Thoracic aorta (tissue), 2 donors: ENCODE results near the gene PHF8. TPM values are rescaled to one million over a fixed set of nuclear protein-coding genes. Genes with fewer than 3 reads are reported as not detected.

Experiments
- ATAC-seq: fragments of 150-250 bp; one replicate; pipeline ENCODE4 v1.8.0; 2017; ENCODE audit warnings: low read depth; ENCODE audit not compliant: insufficient number of reproducible peaks, low FRiP score
- DNase-seq: peaks from one replicate; pipeline ENCODE4 v3.0.0-alpha.2; 2020; ENCODE audit warnings: low spot score
- H3K27ac ChIP-seq, 2 donors: fragments of 200-600 bp; sonication (generic); 1 replicate in 1 of 2; 2 replicates in 1 of 2; pipeline ENCODE4 v1.5.1; 2016; ENCODE audit warnings: mild to moderate bottlenecking in 2 of 2, moderate library complexity in 2 of 2
- H3K27me3 ChIP-seq: fragments of 200-600 bp; sonication (generic); replicated peaks from 2 replicates; pipeline ENCODE4 v1.6.0; 2016; ENCODE audit warnings: mild to moderate bottlenecking; ENCODE audit not compliant: insufficient read depth
- H3K36me3 ChIP-seq: fragments of 200-600 bp; sonication (generic); one replicate; pipeline ENCODE4 v1.5.1; 2016
- H3K4me1 ChIP-seq, 2 donors: fragments of 200-600 bp; sonication (generic); 1 replicate in 1 of 2; 2 replicates in 1 of 2; pipeline versions ENCODE4 v1.5.1 to v1.6.0; 2016; ENCODE audit warnings: low read depth in 2 of 2, mild to moderate bottlenecking in 1 of 2; ENCODE audit not compliant: control insufficient read depth in 1 of 2
- H3K4me3 ChIP-seq: fragments of 200-600 bp; sonication (generic); 2 replicates; pipeline ENCODE4 v1.5.1; 2016; ENCODE audit warnings: mild to moderate bottlenecking
- H3K9me3 ChIP-seq: fragments of 200-600 bp; sonication (generic); 2 replicates; pipeline ENCODE4 v1.5.1; 2016
- total RNA-seq, 2 donors: library from RNA; depleted of rRNA; stranded (reverse); fragments of >200 nt; gene quantifications; one replicate each; pipeline versions ENCODE4 v1.1.0 to v1.2.3, GENCODE V29; 2016
- TF ChIP-seq, protein P1 (sequence below): fragments of 200-600 bp; sonication (generic); IDR thresholded peaks from one replicate; pipeline ENCODE4 v1.5.1; 2019; ENCODE audit warnings: antibody characterized with exemption

Gene PHF8
- total RNA-seq, 2 donors from 2014 or later, result 32.9 to 55.4 TPM

DNA sequence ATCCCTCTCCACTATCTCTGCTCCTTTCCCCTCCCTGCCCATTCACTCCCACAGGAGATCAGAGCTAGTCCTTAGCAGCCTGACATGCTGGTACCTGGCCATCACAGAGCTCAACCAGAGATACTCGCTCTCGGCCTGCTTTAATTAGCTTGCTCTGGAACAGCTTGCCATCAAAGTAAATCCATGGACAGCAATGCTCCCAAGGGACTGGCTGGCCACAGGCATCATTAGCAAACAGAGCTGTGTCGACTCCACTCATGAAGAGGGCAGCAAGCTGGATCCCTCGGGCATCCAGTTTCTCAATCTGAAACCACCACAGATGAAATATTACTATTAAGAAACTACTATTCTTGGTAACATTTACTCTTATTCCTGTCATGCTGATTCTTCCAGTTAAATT, 43.4 kb upstream of the PHF8 start:
- H3K4me1 ChIP-seq, result peaks cover 0 to 8% of the 10 kb centered on the region in 2 donors
- H3K4me3 ChIP-seq, result no peak overlapping the region
- H3K36me3 ChIP-seq, result peaks cover 11% of the 10 kb centered on the region
- H3K9me3 ChIP-seq, result no peaks in the 10 kb centered on the region
- H3K27ac ChIP-seq, result no peak overlapping the region
- DNase-seq (no peak), ATAC-seq (no peak)
- TF ChIP-seq, protein P1, sequence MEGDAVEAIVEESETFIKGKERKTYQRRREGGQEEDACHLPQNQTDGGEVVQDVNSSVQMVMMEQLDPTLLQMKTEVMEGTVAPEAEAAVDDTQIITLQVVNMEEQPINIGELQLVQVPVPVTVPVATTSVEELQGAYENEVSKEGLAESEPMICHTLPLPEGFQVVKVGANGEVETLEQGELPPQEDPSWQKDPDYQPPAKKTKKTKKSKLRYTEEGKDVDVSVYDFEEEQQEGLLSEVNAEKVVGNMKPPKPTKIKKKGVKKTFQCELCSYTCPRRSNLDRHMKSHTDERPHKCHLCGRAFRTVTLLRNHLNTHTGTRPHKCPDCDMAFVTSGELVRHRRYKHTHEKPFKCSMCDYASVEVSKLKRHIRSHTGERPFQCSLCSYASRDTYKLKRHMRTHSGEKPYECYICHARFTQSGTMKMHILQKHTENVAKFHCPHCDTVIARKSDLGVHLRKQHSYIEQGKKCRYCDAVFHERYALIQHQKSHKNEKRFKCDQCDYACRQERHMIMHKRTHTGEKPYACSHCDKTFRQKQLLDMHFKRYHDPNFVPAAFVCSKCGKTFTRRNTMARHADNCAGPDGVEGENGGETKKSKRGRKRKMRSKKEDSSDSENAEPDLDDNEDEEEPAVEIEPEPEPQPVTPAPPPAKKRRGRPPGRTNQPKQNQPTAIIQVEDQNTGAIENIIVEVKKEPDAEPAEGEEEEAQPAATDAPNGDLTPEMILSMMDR, result no peak
- no peaks in the 10 kb centered on the region for H3K27me3 ChIP-seq

DNA sequence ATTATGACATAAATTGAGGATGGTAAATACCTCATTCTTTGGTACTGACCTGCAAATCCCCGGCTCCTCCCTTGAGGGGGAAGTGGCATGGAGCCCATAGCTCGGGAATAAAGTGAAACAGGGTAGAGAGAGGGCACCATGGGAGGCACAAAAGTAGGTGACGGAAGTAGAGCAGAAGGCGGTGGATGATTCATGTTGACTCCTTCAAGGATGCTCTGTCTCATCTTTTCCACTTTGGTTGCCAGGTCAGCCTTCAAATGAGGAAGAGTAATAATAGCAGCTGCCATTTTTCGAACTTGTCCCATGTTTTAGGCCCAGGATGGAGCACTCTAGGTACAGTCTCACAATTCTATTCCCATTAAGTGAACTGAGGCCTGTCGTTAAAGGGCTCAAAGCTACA, 41.4 kb upstream of the PHF8 start:
- no peak for DNase-seq
- no peaks in the 10 kb centered on the region for H3K4me1 ChIP-seq
- no peak overlapping the region for H3K27ac ChIP-seq
- H3K4me3 ChIP-seq, result no peak overlapping the region
- TF ChIP-seq, protein P1, result no peak
- H3K36me3 ChIP-seq, result peaks cover 11% of the 10 kb centered on the region
- no peaks in the 10 kb centered on the region for H3K27me3 ChIP-seq
- no peaks in the 10 kb centered on the region for H3K9me3 ChIP-seq
- no peak for ATAC-seq

DNA sequence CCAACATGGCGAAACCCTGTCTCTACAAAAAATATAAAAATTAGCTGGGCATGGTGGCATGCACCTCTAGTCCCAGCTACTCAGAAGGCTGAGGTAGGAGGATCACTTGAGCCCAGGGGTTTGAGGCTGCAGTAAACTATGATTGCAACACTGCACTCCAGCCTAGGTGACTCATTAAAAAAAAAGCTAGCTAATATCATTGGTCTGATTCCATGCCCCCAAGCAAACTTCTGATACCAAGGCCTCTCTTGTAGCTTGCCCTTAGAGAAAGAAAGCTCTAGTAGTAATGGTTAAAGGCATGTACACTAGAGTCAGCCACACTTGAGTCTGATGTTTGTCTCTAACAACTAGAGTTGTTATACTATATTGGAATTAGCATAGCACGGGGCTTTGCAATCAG, 32.6 kb upstream of the PHF8 start:
- H3K27me3 ChIP-seq, result no peaks in the 10 kb centered on the region
- ATAC-seq (no peak), DNase-seq (no peak)
- no peak overlapping the region for H3K4me3 ChIP-seq
- TF ChIP-seq, protein P1, result no peak
- H3K27ac ChIP-seq, result no peak overlapping the region
- no peaks in the 10 kb centered on the region for H3K9me3 ChIP-seq
- H3K4me1 ChIP-seq, result no peaks in the 10 kb centered on the region
- H3K36me3 ChIP-seq, result peaks cover 4% of the 10 kb centered on the region

DNA sequence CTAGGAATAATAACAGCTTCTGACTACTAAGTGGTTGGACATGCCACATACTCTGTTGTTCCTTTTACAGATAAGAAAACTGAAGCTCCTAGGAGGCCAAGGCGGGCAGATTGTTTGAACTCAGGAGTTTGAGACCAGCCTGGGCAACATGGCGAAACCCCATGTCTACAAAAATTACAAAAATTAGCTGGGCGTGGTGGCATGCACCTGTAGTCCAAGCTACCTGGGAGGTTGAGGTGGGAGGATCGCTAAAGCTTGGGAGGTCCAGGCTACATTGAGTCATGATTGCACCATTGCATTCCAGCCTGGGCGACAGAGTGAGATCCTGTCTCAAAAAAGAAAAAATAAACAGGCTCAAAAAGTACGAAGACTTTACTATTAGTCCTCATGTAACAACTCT, 30.6 kb upstream of the PHF8 start:
- TF ChIP-seq, protein P1, result no peak
- no peaks in the 10 kb centered on the region for H3K36me3 ChIP-seq
- no peaks in the 10 kb centered on the region for H3K9me3 ChIP-seq
- no peaks in the 10 kb centered on the region for H3K4me1 ChIP-seq
- no peak for DNase-seq
- no peak overlapping the region for H3K27ac ChIP-seq
- ATAC-seq, result no peak
- no peaks in the 10 kb centered on the region for H3K27me3 ChIP-seq
- no peak overlapping the region for H3K4me3 ChIP-seq

DNA sequence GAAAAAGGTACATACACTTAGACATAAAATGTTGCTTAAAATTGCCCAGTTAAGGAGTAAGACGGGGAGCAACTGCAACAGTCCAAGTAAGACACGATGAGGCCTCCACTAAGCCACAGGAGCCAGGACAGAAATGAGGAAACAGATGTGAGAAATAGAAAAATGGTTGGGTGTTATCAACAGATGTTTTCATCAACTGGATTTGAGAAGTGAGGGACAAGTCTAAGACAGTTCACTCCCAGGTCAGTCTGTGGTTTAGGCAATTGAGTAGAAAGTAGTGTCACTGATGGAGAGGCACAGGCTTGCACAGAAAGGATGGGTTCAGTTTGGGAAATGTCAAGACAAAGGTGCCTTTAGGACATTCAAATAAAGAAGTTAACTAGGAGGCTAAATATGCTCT, 23.5 kb upstream of the PHF8 start:
- DNase-seq, result no peak
- H3K27ac ChIP-seq, result no peak overlapping the region
- ATAC-seq, result no peak
- no peaks in the 10 kb centered on the region for H3K9me3 ChIP-seq
- no peaks in the 10 kb centered on the region for H3K27me3 ChIP-seq
- no peaks in the 10 kb centered on the region for H3K36me3 ChIP-seq
- no peak overlapping the region for H3K4me3 ChIP-seq
- no peaks in the 10 kb centered on the region for H3K4me1 ChIP-seq
- TF ChIP-seq, protein P1, result no peak
